GM11168 (cell line): ENCODE results near the gene INPP1.

Experiments used
- in situ Hi-C: fragments of 300-500 bp; cut with MboI; formaldehyde crosslinking; loops from one replicate; pipeline ENCODE4 v1.12.0; 2022; ENCODE audit warnings: low sequenced_read_pairs; ENCODE audit not compliant: unreplicated experiment

Gene INPP1

GRCh38 chr2:190405070-190405469 lies 61.7 kb downstream of the INPP1 start:
- in situ Hi-C loops = no loop called here

GRCh38 chr2:190405995-190406394 lies 62.6 kb downstream of the INPP1 start:
- in situ Hi-C loops = no loop called here

- in situ Hi-C loops = no loop called here
Observed at GRCh38 chr2:190406805-190407204, 63.4 kb downstream of the INPP1 start.

GRCh38 chr2:190407246-190407661 lies 63.9 kb downstream of the INPP1 start:
- in situ Hi-C loops = no loop called here

- in situ Hi-C loops = no loop called here
Observed at GRCh38 chr2:190407662-190408537, 64.5 kb downstream of the INPP1 start, which contains the start of gene MFSD6. TSS of gene MFSD6 (plus strand) at chr2:190408355. CDS start at chr2:190436030, 27,675 bp downstream.

- in situ Hi-C loops = no loop called here
Observed at GRCh38 chr2:190408538-190409271, 65.3 kb downstream of the INPP1 start.

GRCh38 chr2:190409616-190410015 lies 66.2 kb downstream of the INPP1 start:
- in situ Hi-C loops = no loop called here

- in situ Hi-C loops = no loop called here
Observed at GRCh38 chr2:190410166-190410565, 66.8 kb downstream of the INPP1 start.

- in situ Hi-C loops = no loop called here
Observed at GRCh38 chr2:190412966-190413365, 69.6 kb downstream of the INPP1 start.

GRCh38 chr2:190413421-190413820 lies 70.0 kb downstream of the INPP1 start:
- in situ Hi-C loops = no loop called here

- in situ Hi-C loops = no loop called here
Observed at GRCh38 chr2:190415251-190415650, 71.9 kb downstream of the INPP1 start.

GRCh38 chr2:190415794-190416775 lies 72.7 kb downstream of the INPP1 start:
- in situ Hi-C loops = no loop called here

GRCh38 chr2:190417045-190417842 lies 73.9 kb downstream of the INPP1 start:
- in situ Hi-C loops = no loop called here

- in situ Hi-C loops = no loop called here
Observed at GRCh38 chr2:190418727-190419126, 75.3 kb downstream of the INPP1 start.

- in situ Hi-C loops = no loop called here
Observed at GRCh38 chr2:190420801-190421200, 77.4 kb downstream of the INPP1 start.
